KMS-11 (cell line): ENCODE measurements around the gene KCNQ2.
"Not testable (repeated sequence)": the region's sequence is repeated elsewhere in the genome, so short reads cannot be mapped to it uniquely, and the experiment has no call there.

ENCODE experiments used
- H2AFZ ChIP-seq: fragments of 200-600 bp; sonication (generic); 2 replicates; pipeline ENCODE4 v1.6.1; 2016; ENCODE audit warnings: antibody characterized with exemption, mixed run types, low read depth
- H3K27ac ChIP-seq: fragments of 200-600 bp; sonication (generic); 2 replicates; pipeline ENCODE4 v1.6.1; 2016; ENCODE audit warnings: mild to moderate bottlenecking, mixed run types
- H3K27me3 ChIP-seq: fragments of 200-600 bp; sonication (generic); 2 replicates; pipeline ENCODE4 v1.6.1; 2017; ENCODE audit warnings: mild to moderate bottlenecking, low read depth, mixed run types, moderate library complexity; ENCODE audit not compliant: insufficient read depth
- H3K36me3 ChIP-seq: fragments of 200-600 bp; sonication (generic); 2 replicates; pipeline ENCODE4 v1.6.1; 2017; ENCODE audit warnings: mild to moderate bottlenecking, mixed run types; ENCODE audit not compliant: insufficient read depth
- H3K4me1 ChIP-seq: fragments of 200-600 bp; sonication (generic); 2 replicates; pipeline ENCODE4 v1.6.1; 2016; ENCODE audit warnings: mild to moderate bottlenecking, low read depth, mixed run types; ENCODE audit not compliant: poor library complexity, severe bottlenecking
- H3K4me2 ChIP-seq: fragments of 200-600 bp; sonication (generic); 2 replicates; pipeline ENCODE4 v1.7.0; 2016; ENCODE audit warnings: mild to moderate bottlenecking, mixed run types
- H3K4me3 ChIP-seq: fragments of 200-600 bp; sonication (generic); IDR thresholded peaks from 2 replicates; pipeline ENCODE4 v1.6.1; 2017; ENCODE audit warnings: low read depth, low read length, mixed read lengths; ENCODE audit not compliant: insufficient read depth
- H3K79me2 ChIP-seq: fragments of 200-600 bp; sonication (generic); 2 replicates; pipeline ENCODE4 v1.6.1; 2016; ENCODE audit warnings: low read depth, mixed run types; ENCODE audit not compliant: insufficient read depth
- H3K9ac ChIP-seq: fragments of 200-600 bp; sonication (generic); 2 replicates; pipeline ENCODE4 v1.6.1; 2016; ENCODE audit warnings: mild to moderate bottlenecking, mixed run types
- H4K20me1 ChIP-seq: fragments of 200-600 bp; sonication (generic); 2 replicates; pipeline ENCODE4 v1.6.1; 2016; ENCODE audit warnings: mild to moderate bottlenecking, mixed run types; ENCODE audit not compliant: insufficient read depth
- TF ChIP-seq, protein P1 (sequence below): fragments of 200-600 bp; sonication (generic); conservative IDR thresholded peaks from 2 replicates; pipeline ENCODE4 v1.6.1; 2017; ENCODE audit warnings: low read depth, mild to moderate bottlenecking, antibody characterized with exemption, low read length, moderate library complexity, mixed read lengths

The KCNQ2 gene

GRCh38 chr20:63484236-63484635, 11.8 kb upstream of the KCNQ2 start:
- Histone ChIP-seq H3K27ac (no peak overlapping the region), H3K27me3 (peaks cover 84% of the 10 kb centered on the region), H3K79me2 (no peaks in the 10 kb centered on the region), H3K4me1 (peaks cover 16% of the 10 kb centered on the region), H4K20me1 (no peaks in the 10 kb centered on the region), H3K36me3 (no peaks in the 10 kb centered on the region), H3K9ac (no peak overlapping the region), H3K4me3 (no peak overlapping the region), H2AFZ (no peak overlapping the region), H3K4me2 (no peak overlapping the region)
- TF ChIP-seq, protein P1, sequence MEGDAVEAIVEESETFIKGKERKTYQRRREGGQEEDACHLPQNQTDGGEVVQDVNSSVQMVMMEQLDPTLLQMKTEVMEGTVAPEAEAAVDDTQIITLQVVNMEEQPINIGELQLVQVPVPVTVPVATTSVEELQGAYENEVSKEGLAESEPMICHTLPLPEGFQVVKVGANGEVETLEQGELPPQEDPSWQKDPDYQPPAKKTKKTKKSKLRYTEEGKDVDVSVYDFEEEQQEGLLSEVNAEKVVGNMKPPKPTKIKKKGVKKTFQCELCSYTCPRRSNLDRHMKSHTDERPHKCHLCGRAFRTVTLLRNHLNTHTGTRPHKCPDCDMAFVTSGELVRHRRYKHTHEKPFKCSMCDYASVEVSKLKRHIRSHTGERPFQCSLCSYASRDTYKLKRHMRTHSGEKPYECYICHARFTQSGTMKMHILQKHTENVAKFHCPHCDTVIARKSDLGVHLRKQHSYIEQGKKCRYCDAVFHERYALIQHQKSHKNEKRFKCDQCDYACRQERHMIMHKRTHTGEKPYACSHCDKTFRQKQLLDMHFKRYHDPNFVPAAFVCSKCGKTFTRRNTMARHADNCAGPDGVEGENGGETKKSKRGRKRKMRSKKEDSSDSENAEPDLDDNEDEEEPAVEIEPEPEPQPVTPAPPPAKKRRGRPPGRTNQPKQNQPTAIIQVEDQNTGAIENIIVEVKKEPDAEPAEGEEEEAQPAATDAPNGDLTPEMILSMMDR = no peak

GRCh38 chr20:63483834-63484233, 11.4 kb upstream of the KCNQ2 start:
- no peaks in the 10 kb centered on the region for H4K20me1 ChIP-seq
- no peak overlapping the region for H3K27ac ChIP-seq
- H3K9ac ChIP-seq = no peak overlapping the region
- no peak overlapping the region for H2AFZ ChIP-seq
- H3K27me3 ChIP-seq = peaks cover 84% of the 10 kb centered on the region
- H3K4me2 ChIP-seq = peak overlapping the region; percentile 31; the same call in 1 of the 2 replicates
- TF ChIP-seq, protein P1 = no peak
- H3K4me3 ChIP-seq = no peak overlapping the region
- no peaks in the 10 kb centered on the region for H3K36me3 ChIP-seq
- H3K4me1 ChIP-seq = peaks cover 16% of the 10 kb centered on the region
- no peaks in the 10 kb centered on the region for H3K79me2 ChIP-seq

DNA sequence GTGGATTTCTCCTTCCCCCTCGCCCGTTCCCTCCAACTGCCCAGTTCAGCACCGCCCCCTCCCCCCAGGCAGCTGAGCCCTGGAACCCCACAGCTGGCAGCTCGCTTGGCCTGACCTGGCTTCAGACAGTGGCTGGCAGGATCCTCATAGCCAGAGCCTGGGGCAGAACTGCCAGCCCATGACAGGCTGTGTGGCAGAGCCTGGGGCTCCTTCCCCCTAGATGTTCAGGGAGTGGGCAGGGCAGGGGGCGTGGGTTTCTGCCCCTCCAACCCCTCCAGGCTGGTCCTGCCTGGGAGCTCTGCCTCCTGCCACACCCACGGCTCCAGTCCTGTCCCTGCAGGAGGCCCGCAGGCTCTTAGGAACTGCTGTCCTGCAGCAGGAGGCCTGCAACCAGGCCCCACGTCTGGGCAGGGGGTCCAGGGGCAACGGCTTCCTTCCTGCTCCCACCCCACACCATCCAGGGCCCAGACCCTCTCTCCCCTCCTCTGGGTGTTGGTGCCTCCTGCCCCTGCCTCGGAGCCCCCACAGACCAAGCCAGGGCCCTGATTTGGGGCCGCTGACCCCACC, 9.6 kb upstream of the KCNQ2 start:
- no peaks in the 10 kb centered on the region for H4K20me1 ChIP-seq
- TF ChIP-seq, protein P1 = no peak
- H3K79me2 ChIP-seq = no peaks in the 10 kb centered on the region
- H2AFZ ChIP-seq = no peak overlapping the region
- peaks cover 16% of the 10 kb centered on the region for H3K4me1 ChIP-seq
- H3K27ac ChIP-seq = no peak overlapping the region
- no peaks in the 10 kb centered on the region for H3K36me3 ChIP-seq
- no peak overlapping the region for H3K4me3 ChIP-seq
- no peak overlapping the region for H3K4me2 ChIP-seq
- no peak overlapping the region for H3K9ac ChIP-seq
- H3K27me3 ChIP-seq = peaks cover 92% of the 10 kb centered on the region

- Histone ChIP-seq H2AFZ (no peak overlapping the region), H3K9ac (no peak overlapping the region), H3K36me3 (no peaks in the 10 kb centered on the region), H3K4me3 (no peak overlapping the region), H3K79me2 (no peaks in the 10 kb centered on the region), H3K4me1 (peaks cover 16% of the 10 kb centered on the region), H3K27me3 (peaks cover 97% of the 10 kb centered on the region), H4K20me1 (no peaks in the 10 kb centered on the region), H3K4me2 (no peak overlapping the region), H3K27ac (no peak overlapping the region)
- TF ChIP-seq, protein P1 = no peak
These were observed 9.0 kb upstream of the KCNQ2 start for GRCh38 chr20:63481503-63481902.

DNA sequence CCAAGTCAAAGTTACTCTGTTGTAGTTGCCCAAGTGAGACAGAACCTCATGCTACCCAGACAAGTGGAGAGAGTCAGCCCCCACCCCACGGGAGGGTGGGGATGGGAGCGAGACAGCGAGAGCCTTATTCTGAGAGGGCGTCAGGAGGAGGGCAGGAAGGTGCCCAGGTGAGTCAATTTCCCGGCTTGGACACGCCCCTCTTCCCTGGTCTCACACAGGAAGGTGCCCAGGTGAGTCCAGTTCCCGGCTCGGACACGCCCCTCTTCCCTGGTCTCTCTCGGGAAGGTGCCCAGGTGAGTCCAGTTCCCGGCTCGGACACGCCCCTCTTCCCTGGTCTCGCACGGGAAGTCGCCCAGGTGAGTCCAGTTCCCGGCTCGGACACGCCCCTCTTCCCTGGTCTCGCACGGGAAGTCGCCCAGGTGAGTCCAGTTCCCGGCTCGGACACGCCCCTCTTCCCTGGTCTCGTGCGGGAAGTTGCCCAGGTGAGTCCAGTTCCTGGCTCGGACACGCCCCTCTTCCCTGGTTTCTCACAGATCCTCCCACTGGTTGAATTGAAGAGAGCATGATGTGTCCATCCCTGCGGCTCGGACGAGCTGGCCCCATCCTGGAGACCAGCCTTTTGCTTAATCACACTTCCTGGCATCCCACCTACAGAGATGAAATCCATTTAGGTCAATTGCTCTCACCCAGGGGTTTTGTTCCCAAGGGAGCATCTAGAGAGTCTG, 7.4 kb upstream of the KCNQ2 start:
- Histone ChIP-seq H3K27me3 (peaks cover 99% of the 10 kb centered on the region), H3K4me1 (peaks cover 16% of the 10 kb centered on the region)
- H3K79me2 ChIP-seq, H3K36me3 ChIP-seq, H4K20me1 ChIP-seq, H2AFZ ChIP-seq, H3K4me3 ChIP-seq, H3K9ac ChIP-seq, H3K4me2 ChIP-seq, H3K27ac ChIP-seq: not testable (repeated sequence)
